Sigmoid colon (tissue), 4 donors: ENCODE measurements around the gene ADAM8.
A peak's percentile ranks its signal among the peaks of the same experiment; 100 is the strongest.

Source experiments
- EP300 ChIP-seq, 4 donors: sonication (generic); formaldehyde crosslinking; IDR thresholded peaks; one replicate each; pipeline ENCODE4 v1.6.1; 2017; ENCODE audit warnings: antibody characterized with exemption in 4 of 4
- POLR2A ChIP-seq, 2 donors: fragments of 450-650 bp; IDR thresholded peaks; one replicate each; pipeline ENCODE4 v1.6.1; 2016; ENCODE audit warnings: antibody characterized with exemption in 2 of 2, mild to moderate bottlenecking in 2 of 2, moderate library complexity in 2 of 2
- POLR2AphosphoS5 ChIP-seq, 4 donors: sonication (generic); formaldehyde crosslinking; IDR thresholded peaks; one replicate each; pipeline ENCODE4 v1.6.1; 2017; ENCODE audit warnings: antibody characterized with exemption in 4 of 4
- TF ChIP-seq, protein P1 (sequence below), 4 experiments: fragments of 450-650 bp in 3 of 4; fragments of 200-600 bp in 1 of 4; IDR thresholded peaks; one replicate each; pipeline ENCODE4 v1.5.1; 2016 to 2019; ENCODE audit warnings: antibody characterized with exemption in 4 of 4, mild to moderate bottlenecking in 3 of 4, moderate library complexity in 2 of 4

DNA sequence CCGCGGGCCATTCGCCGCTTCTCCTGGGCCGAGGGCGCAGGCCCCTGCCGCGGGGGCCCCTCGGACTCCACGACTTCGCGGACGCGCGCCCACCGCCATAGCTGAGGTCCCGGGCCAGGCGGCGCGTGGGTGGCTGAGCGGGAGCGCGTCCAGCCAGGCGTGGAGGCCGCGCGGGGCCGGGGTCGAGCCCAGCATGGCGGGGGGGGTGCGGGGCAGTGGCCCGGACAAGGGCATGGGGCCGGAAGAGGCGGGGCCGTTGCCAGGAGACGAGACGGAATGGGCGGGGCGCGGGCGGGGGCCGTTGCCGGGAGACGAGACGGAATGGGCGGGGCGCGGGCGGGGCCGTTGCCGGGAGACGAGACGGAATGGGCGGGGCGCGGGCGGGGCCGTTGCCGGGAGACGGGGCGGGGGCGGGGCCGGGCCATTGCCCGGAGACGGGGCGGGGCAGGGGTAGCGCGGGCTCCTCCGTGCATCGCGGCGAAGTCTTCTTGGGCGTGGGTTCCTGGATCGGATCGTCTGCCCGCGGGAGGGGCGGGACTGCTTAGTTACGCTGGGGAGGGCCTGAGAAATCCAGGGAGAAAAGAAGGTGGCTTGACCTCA, 14.8 kb downstream of the ADAM8 start:
- TF ChIP-seq POLR2A (IDR thresholded peaks at IDR 0.05), result no peak
- TF ChIP-seq, protein P1, sequence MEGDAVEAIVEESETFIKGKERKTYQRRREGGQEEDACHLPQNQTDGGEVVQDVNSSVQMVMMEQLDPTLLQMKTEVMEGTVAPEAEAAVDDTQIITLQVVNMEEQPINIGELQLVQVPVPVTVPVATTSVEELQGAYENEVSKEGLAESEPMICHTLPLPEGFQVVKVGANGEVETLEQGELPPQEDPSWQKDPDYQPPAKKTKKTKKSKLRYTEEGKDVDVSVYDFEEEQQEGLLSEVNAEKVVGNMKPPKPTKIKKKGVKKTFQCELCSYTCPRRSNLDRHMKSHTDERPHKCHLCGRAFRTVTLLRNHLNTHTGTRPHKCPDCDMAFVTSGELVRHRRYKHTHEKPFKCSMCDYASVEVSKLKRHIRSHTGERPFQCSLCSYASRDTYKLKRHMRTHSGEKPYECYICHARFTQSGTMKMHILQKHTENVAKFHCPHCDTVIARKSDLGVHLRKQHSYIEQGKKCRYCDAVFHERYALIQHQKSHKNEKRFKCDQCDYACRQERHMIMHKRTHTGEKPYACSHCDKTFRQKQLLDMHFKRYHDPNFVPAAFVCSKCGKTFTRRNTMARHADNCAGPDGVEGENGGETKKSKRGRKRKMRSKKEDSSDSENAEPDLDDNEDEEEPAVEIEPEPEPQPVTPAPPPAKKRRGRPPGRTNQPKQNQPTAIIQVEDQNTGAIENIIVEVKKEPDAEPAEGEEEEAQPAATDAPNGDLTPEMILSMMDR (IDR thresholded peaks at IDR 0.05), result no peak
- TF ChIP-seq POLR2AphosphoS5 (IDR thresholded peaks at IDR 0.05), result peak in 1 of 4 donors; percentile 68
- TF ChIP-seq EP300 (IDR thresholded peaks at IDR 0.05), result no peak
